Gastrocnemius medialis (tissue), 4 donors: ENCODE results near the gene CDH8.

Source experiments
- CTCF ChIP-seq, 5 experiments: fragments of 450-650 bp in 3 of 5; fragments of 200-600 bp in 2 of 5; sonication (generic) in 2 of 5; IDR thresholded peaks in 4 of 5; conservative IDR thresholded peaks in 1 of 5; 1 replicate in 4 of 5; 2 replicates in 1 of 5; pipeline ENCODE4 v1.5.1; 2016 to 2019; ENCODE audit warnings: antibody characterized with exemption in 5 of 5, mild to moderate bottlenecking in 3 of 5, moderate library complexity in 3 of 5
- POLR2A ChIP-seq, 2 donors: fragments of 450-650 bp; IDR thresholded peaks; one replicate each; pipeline ENCODE4 v1.6.1; 2017; ENCODE audit warnings: antibody characterized with exemption in 2 of 2, mild to moderate bottlenecking in 2 of 2, moderate library complexity in 2 of 2

GRCh38 chr16:61879306-61879705 lies 156.9 kb downstream of the CDH8 start:
- no peak for TF ChIP-seq POLR2A (IDR thresholded peaks at IDR 0.05)
- no peak for TF ChIP-seq CTCF (IDR thresholded peaks at IDR 0.05 in 4 of 5, conservative IDR thresholded peaks at IDR 0.05 in 1 of 5)
